ENCODE measurements around the gene IDH3G. TPM values are rescaled to one million over a fixed set of nuclear protein-coding genes. Genes with fewer than 3 reads are reported as not detected.

IDH3G gene
- total and polyA plus RNA-seq, 2 of the 8 experiments (the other 6 are each of a cell fraction or from before 2014, with no cell fraction given) = 39.4 to 66.7 TPM

DNA sequence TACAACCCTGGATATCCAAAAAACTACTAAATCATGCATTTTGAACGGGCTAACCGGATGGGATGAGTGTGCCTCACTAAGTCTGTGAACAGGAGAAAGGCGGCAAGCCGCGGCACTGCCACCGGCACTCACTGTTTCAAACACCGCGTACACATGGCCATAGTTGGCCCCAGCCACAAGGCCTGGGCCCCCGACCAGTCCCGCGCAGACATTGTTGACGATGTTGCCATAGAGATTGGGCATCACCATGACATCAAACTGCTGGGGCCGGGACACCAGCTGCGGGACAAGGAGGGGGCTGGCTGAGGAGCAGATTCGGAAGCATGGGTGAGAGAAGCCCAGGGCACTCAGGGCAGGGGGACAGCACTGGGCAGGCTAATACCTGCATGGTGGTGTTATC is 7.5 kb downstream of the IDH3G start (continued):
- TF ChIP-seq, protein P1, sequence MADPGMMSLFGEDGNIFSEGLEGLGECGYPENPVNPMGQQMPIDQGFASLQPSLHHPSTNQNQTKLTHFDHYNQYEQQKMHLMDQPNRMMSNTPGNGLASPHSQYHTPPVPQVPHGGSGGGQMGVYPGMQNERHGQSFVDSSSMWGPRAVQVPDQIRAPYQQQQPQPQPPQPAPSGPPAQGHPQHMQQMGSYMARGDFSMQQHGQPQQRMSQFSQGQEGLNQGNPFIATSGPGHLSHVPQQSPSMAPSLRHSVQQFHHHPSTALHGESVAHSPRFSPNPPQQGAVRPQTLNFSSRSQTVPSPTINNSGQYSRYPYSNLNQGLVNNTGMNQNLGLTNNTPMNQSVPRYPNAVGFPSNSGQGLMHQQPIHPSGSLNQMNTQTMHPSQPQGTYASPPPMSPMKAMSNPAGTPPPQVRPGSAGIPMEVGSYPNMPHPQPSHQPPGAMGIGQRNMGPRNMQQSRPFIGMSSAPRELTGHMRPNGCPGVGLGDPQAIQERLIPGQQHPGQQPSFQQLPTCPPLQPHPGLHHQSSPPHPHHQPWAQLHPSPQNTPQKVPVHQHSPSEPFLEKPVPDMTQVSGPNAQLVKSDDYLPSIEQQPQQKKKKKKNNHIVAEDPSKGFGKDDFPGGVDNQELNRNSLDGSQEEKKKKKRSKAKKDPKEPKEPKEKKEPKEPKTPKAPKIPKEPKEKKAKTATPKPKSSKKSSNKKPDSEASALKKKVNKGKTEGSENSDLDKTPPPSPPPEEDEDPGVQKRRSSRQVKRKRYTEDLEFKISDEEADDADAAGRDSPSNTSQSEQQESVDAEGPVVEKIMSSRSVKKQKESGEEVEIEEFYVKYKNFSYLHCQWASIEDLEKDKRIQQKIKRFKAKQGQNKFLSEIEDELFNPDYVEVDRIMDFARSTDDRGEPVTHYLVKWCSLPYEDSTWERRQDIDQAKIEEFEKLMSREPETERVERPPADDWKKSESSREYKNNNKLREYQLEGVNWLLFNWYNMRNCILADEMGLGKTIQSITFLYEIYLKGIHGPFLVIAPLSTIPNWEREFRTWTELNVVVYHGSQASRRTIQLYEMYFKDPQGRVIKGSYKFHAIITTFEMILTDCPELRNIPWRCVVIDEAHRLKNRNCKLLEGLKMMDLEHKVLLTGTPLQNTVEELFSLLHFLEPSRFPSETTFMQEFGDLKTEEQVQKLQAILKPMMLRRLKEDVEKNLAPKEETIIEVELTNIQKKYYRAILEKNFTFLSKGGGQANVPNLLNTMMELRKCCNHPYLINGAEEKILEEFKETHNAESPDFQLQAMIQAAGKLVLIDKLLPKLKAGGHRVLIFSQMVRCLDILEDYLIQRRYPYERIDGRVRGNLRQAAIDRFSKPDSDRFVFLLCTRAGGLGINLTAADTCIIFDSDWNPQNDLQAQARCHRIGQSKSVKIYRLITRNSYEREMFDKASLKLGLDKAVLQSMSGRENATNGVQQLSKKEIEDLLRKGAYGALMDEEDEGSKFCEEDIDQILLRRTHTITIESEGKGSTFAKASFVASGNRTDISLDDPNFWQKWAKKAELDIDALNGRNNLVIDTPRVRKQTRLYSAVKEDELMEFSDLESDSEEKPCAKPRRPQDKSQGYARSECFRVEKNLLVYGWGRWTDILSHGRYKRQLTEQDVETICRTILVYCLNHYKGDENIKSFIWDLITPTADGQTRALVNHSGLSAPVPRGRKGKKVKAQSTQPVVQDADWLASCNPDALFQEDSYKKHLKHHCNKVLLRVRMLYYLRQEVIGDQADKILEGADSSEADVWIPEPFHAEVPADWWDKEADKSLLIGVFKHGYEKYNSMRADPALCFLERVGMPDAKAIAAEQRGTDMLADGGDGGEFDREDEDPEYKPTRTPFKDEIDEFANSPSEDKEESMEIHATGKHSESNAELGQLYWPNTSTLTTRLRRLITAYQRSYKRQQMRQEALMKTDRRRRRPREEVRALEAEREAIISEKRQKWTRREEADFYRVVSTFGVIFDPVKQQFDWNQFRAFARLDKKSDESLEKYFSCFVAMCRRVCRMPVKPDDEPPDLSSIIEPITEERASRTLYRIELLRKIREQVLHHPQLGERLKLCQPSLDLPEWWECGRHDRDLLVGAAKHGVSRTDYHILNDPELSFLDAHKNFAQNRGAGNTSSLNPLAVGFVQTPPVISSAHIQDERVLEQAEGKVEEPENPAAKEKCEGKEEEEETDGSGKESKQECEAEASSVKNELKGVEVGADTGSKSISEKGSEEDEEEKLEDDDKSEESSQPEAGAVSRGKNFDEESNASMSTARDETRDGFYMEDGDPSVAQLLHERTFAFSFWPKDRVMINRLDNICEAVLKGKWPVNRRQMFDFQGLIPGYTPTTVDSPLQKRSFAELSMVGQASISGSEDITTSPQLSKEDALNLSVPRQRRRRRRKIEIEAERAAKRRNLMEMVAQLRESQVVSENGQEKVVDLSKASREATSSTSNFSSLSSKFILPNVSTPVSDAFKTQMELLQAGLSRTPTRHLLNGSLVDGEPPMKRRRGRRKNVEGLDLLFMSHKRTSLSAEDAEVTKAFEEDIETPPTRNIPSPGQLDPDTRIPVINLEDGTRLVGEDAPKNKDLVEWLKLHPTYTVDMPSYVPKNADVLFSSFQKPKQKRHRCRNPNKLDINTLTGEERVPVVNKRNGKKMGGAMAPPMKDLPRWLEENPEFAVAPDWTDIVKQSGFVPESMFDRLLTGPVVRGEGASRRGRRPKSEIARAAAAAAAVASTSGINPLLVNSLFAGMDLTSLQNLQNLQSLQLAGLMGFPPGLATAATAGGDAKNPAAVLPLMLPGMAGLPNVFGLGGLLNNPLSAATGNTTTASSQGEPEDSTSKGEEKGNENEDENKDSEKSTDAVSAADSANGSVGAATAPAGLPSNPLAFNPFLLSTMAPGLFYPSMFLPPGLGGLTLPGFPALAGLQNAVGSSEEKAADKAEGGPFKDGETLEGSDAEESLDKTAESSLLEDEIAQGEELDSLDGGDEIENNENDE (IDR thresholded peaks at IDR 0.05; ENCODE audit: insufficient replicate concordance, low read length) = no peak
- TF ChIP-seq TEAD4 (IDR thresholded peaks at IDR 0.05; ENCODE audit: low read depth, low read length) (no peak), SAP30 (IDR thresholded peaks at IDR 0.05; ENCODE audit: insufficient read depth, insufficient replicate concordance, low read length) (no peak), KDM4A (IDR thresholded peaks at IDR 0.05; ENCODE audit: low read depth, low read length, severe bottlenecking) (no peak), CTCF (IDR thresholded peaks at IDR 0.05; ENCODE audit: control extremely low read depth in 1 of 3, insufficient read depth in 1 of 3, low read depth in 1 of 3, low read length in 3 of 3) (no peak), CHD2 (IDR thresholded peaks at IDR 0.05; ENCODE audit: low read length) (no peak)
- TF ChIP-seq, protein P2, sequence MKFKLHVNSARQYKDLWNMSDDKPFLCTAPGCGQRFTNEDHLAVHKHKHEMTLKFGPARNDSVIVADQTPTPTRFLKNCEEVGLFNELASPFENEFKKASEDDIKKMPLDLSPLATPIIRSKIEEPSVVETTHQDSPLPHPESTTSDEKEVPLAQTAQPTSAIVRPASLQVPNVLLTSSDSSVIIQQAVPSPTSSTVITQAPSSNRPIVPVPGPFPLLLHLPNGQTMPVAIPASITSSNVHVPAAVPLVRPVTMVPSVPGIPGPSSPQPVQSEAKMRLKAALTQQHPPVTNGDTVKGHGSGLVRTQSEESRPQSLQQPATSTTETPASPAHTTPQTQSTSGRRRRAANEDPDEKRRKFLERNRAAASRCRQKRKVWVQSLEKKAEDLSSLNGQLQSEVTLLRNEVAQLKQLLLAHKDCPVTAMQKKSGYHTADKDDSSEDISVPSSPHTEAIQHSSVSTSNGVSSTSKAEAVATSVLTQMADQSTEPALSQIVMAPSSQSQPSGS (IDR thresholded peaks at IDR 0.05; ENCODE audit: low read length) = no peak

Data from H1 (cell line).